ENCODE data around the gene IGF2BP2.

IGF2BP2 gene

DNA sequence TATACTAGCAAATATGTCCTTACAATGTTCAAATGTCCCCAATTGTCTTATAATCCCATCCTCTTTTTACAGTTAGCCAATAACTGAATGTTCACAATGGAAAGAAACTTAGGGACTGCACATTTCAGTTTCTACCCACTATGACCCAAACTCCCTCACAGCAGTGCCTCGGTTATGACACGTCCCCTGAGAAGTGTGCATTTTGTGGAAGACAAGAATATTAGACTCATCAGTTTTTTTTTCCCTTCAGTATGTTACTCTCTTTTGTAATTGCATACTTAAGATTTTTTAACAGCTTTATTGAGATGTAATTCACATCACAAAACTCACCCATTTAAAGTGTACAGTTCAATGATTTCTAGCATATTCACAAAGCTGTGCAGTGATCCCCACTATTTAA lies 64.8 kb downstream of the IGF2BP2 start:
- peaks cover 10% of the 10 kb centered on the region for H3K4me1 ChIP-seq (ENCODE audit: control insufficient read depth, low read depth, low read length)
- H2BK15ac ChIP-seq (replicated peaks; ENCODE audit: low read depth) = no peak overlapping the region
- no peak overlapping the region for H3K4me3 ChIP-seq (ENCODE audit: low read length)
- H3K4me2 ChIP-seq (ENCODE audit: low read length) = no peak overlapping the region
- H3K56ac ChIP-seq (ENCODE audit: low read length) = no peak overlapping the region
- no peaks in the 10 kb centered on the region for H3K27me3 ChIP-seq (ENCODE audit: insufficient read depth, low read length, poor library complexity)
- H3K79me2 ChIP-seq (ENCODE audit: control insufficient read depth, insufficient read depth, low read length) = peaks cover 84% of the 10 kb centered on the region
- peaks cover 34% of the 10 kb centered on the region for H3K79me1 ChIP-seq (ENCODE audit: low read length)
- no peak overlapping the region for H3K4ac ChIP-seq (ENCODE audit: low read depth, low read length)
- H3K36me3 ChIP-seq (ENCODE audit: control insufficient read depth, insufficient read depth, low read length) = no peaks in the 10 kb centered on the region
- H3K9ac ChIP-seq (ENCODE audit: low read length) = no peak overlapping the region
- H3K27ac ChIP-seq (ENCODE audit: low read depth, low read length) = no peak overlapping the region
- no peak overlapping the region for H2AK5ac ChIP-seq (ENCODE audit: low read length)
- H2BK120ac ChIP-seq (ENCODE audit: low read depth, low read length) = no peak overlapping the region
- H3K18ac ChIP-seq (ENCODE audit: low read length) = no peak overlapping the region
- no CpG with 5 or more reads among the region's 2 CpGs for WGBS (ENCODE audit: extremely low coverage, insufficient coverage, low lambda C conversion rate)
- H3K23ac ChIP-seq (ENCODE audit: low read length) = no peak overlapping the region
- H4K5ac ChIP-seq (ENCODE audit: low read length) = no peak overlapping the region
- DNase-seq = no peak
- H2BK5ac ChIP-seq (ENCODE audit: low read length) = no peak overlapping the region
- no peak overlapping the region for H4K8ac ChIP-seq (ENCODE audit: low read depth, low read length)

DNA sequence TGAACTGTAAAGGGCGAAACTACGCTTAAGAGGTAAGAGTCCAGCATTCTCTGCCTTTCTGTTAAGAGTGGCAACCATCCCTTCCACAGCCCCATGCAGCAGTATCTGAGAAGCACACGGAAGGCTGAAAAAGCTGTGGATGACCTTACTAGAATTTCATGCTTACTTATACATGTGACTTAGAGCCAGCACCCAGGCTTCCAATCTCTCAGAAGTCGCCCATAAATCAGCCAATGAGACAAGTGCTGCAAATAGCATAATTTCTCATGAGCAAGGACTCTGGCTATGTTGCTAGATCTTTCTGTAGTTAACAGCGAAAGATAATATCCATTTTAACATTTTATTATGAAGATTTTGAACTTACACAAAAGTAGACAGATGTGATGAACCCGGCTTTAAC lies 65.3 kb downstream of the IGF2BP2 start:
- Histone ChIP-seq H3K4me2 (ENCODE audit: low read length) (no peak overlapping the region), H3K18ac (ENCODE audit: low read length) (no peak overlapping the region), H2BK5ac (ENCODE audit: low read length) (no peak overlapping the region), H2BK15ac (replicated peaks; ENCODE audit: low read depth) (no peak overlapping the region), H3K79me2 (ENCODE audit: control insufficient read depth, insufficient read depth, low read length) (peaks cover 84% of the 10 kb centered on the region), H3K27me3 (ENCODE audit: insufficient read depth, low read length, poor library complexity) (no peaks in the 10 kb centered on the region), H3K36me3 (ENCODE audit: control insufficient read depth, insufficient read depth, low read length) (no peaks in the 10 kb centered on the region), H4K8ac (ENCODE audit: low read depth, low read length) (no peak overlapping the region), H3K4me3 (ENCODE audit: low read length) (no peak overlapping the region), H3K9ac (ENCODE audit: low read length) (no peak overlapping the region), H3K56ac (ENCODE audit: low read length) (peak overlapping the region; percentile 54), H2AK5ac (ENCODE audit: low read length) (no peak overlapping the region), H3K4ac (ENCODE audit: low read depth, low read length) (no peak overlapping the region), H4K5ac (ENCODE audit: low read length) (no peak overlapping the region), H3K23ac (ENCODE audit: low read length) (no peak overlapping the region), H3K4me1 (ENCODE audit: control insufficient read depth, low read depth, low read length) (peaks cover 10% of the 10 kb centered on the region), H3K27ac (ENCODE audit: low read depth, low read length) (no peak overlapping the region), H3K79me1 (ENCODE audit: low read length) (peaks cover 35% of the 10 kb centered on the region), H2BK120ac (ENCODE audit: low read depth, low read length) (no peak overlapping the region)
- DNase-seq = no peak
- WGBS (ENCODE audit: extremely low coverage, insufficient coverage, low lambda C conversion rate) = no CpG with 5 or more reads among the region's 6 CpGs

DNA sequence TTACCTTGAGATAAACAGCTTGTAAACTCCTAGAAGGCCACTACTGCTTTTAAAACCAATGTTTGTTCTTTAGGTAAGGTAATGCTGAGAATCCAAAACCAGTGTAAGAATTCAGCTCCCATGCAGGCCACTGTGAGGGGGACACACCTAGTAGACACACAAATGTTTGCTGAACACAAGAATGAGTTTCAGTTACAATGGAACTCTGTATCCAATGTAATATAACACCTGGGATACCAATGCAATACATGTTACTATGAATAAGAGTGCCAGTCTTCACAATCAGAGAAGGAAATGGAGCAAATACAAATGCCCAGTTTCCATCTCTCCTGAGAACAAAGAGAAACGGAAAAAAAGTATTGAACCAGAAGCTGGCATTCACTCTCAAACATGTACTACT lies 65.9 kb downstream of the IGF2BP2 start:
- Histone ChIP-seq H3K4me2 (ENCODE audit: low read length) (no peak overlapping the region), H4K8ac (ENCODE audit: low read depth, low read length) (no peak overlapping the region), H3K27ac (ENCODE audit: low read depth, low read length) (no peak overlapping the region), H2BK120ac (ENCODE audit: low read depth, low read length) (no peak overlapping the region), H3K36me3 (ENCODE audit: control insufficient read depth, insufficient read depth, low read length) (no peaks in the 10 kb centered on the region), H2BK5ac (ENCODE audit: low read length) (no peak overlapping the region), H3K27me3 (ENCODE audit: insufficient read depth, low read length, poor library complexity) (no peaks in the 10 kb centered on the region), H4K5ac (ENCODE audit: low read length) (no peak overlapping the region), H3K9ac (ENCODE audit: low read length) (no peak overlapping the region), H3K56ac (ENCODE audit: low read length) (no peak overlapping the region), H3K79me2 (ENCODE audit: control insufficient read depth, insufficient read depth, low read length) (peaks cover 85% of the 10 kb centered on the region), H3K18ac (ENCODE audit: low read length) (no peak overlapping the region), H3K23ac (ENCODE audit: low read length) (no peak overlapping the region), H3K79me1 (ENCODE audit: low read length) (peaks cover 38% of the 10 kb centered on the region), H2BK15ac (replicated peaks; ENCODE audit: low read depth) (no peak overlapping the region), H3K4ac (ENCODE audit: low read depth, low read length) (no peak overlapping the region), H2AK5ac (ENCODE audit: low read length) (no peak overlapping the region), H3K4me1 (ENCODE audit: control insufficient read depth, low read depth, low read length) (peaks cover 10% of the 10 kb centered on the region), H3K4me3 (ENCODE audit: low read length) (no peak overlapping the region)
- WGBS (ENCODE audit: extremely low coverage, insufficient coverage, low lambda C conversion rate) = no CpG with 5 or more reads among the region's 1 CpG
- no peak for DNase-seq

DNA sequence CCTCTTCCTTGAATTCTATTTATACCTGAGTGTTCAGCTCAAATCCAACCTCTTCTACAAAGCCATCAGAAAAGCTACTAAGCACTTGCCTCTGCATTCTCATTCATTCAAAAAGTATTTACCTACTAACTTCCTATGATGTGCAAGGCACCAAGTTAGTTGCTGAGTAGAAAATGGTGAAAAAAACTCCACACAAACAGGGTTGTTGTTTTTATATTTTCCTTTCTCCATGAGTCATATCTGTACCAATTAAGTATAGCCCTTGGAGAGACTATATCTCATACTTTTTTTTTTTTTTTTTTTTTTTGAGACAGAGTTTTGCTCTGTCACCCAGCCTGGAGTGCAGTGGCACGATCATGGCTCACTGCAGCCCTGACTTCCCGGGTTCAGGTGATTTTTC lies 67.7 kb downstream of the IGF2BP2 start:
- Histone ChIP-seq H3K18ac (ENCODE audit: low read length) (no peak overlapping the region), H3K27me3 (ENCODE audit: insufficient read depth, low read length, poor library complexity) (no peaks in the 10 kb centered on the region), H3K79me2 (ENCODE audit: control insufficient read depth, insufficient read depth, low read length) (peaks cover 79% of the 10 kb centered on the region), H4K5ac (ENCODE audit: low read length) (no peak overlapping the region), H3K36me3 (ENCODE audit: control insufficient read depth, insufficient read depth, low read length) (no peaks in the 10 kb centered on the region), H3K56ac (ENCODE audit: low read length) (no peak overlapping the region), H2BK15ac (replicated peaks; ENCODE audit: low read depth) (no peak overlapping the region), H3K79me1 (ENCODE audit: low read length) (peaks cover 41% of the 10 kb centered on the region), H2AK5ac (ENCODE audit: low read length) (no peak overlapping the region), H3K4me3 (ENCODE audit: low read length) (no peak overlapping the region), H3K4me2 (ENCODE audit: low read length) (no peak overlapping the region), H2BK120ac (ENCODE audit: low read depth, low read length) (no peak overlapping the region), H3K9ac (ENCODE audit: low read length) (no peak overlapping the region), H3K4ac (ENCODE audit: low read depth, low read length) (no peak overlapping the region), H3K4me1 (ENCODE audit: control insufficient read depth, low read depth, low read length) (peaks cover 9% of the 10 kb centered on the region), H3K27ac (ENCODE audit: low read depth, low read length) (no peak overlapping the region), H2BK5ac (ENCODE audit: low read length) (no peak overlapping the region), H4K8ac (ENCODE audit: low read depth, low read length) (no peak overlapping the region), H3K23ac (ENCODE audit: low read length) (no peak overlapping the region)
- DNase-seq = no peak
- no CpG with 5 or more reads among the region's 2 CpGs for WGBS (ENCODE audit: extremely low coverage, insufficient coverage, low lambda C conversion rate)

DNA sequence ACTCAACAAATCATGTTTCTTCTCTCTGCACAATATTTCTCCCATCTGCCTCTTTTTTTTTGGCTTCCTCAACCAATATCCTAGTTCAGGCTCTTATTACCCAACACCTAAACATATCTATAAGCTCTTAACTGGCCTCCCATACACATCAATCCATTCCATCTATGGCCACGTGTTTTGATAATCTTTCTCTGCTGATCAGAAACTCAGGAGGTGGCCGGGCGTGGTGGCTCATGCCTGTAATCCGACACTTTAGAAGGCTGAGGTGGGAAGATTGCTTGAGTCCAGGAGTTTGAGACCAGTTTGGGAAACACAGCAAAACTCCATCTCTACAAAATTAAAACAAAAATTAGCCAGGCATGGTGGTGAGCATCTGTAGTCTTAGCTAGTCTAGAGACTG lies 68.4 kb downstream of the IGF2BP2 start:
- H4K5ac ChIP-seq (ENCODE audit: low read length) = no peak overlapping the region
- no peak overlapping the region for H2BK15ac ChIP-seq (replicated peaks; ENCODE audit: low read depth)
- no peak overlapping the region for H3K4me3 ChIP-seq (ENCODE audit: low read length)
- H2BK5ac ChIP-seq (ENCODE audit: low read length) = no peak overlapping the region
- no peak overlapping the region for H3K9ac ChIP-seq (ENCODE audit: low read length)
- no peak overlapping the region for H3K4ac ChIP-seq (ENCODE audit: low read depth, low read length)
- H3K18ac ChIP-seq (ENCODE audit: low read length) = no peak overlapping the region
- no peak overlapping the region for H3K56ac ChIP-seq (ENCODE audit: low read length)
- H4K8ac ChIP-seq (ENCODE audit: low read depth, low read length) = no peak overlapping the region
- peaks cover 41% of the 10 kb centered on the region for H3K79me1 ChIP-seq (ENCODE audit: low read length)
- no peak overlapping the region for H3K27ac ChIP-seq (ENCODE audit: low read depth, low read length)
- H2BK120ac ChIP-seq (ENCODE audit: low read depth, low read length) = no peak overlapping the region
- H2AK5ac ChIP-seq (ENCODE audit: low read length) = no peak overlapping the region
- H3K27me3 ChIP-seq (ENCODE audit: insufficient read depth, low read length, poor library complexity) = no peaks in the 10 kb centered on the region
- no peak for DNase-seq
- no peak overlapping the region for H3K23ac ChIP-seq (ENCODE audit: low read length)
- peaks cover 9% of the 10 kb centered on the region for H3K4me1 ChIP-seq (ENCODE audit: control insufficient read depth, low read depth, low read length)
- no peaks in the 10 kb centered on the region for H3K36me3 ChIP-seq (ENCODE audit: control insufficient read depth, insufficient read depth, low read length)
- WGBS (ENCODE audit: extremely low coverage, insufficient coverage, low lambda C conversion rate) = no CpG with 5 or more reads among the region's 4 CpGs
- H3K4me2 ChIP-seq (ENCODE audit: low read length) = no peak overlapping the region
- H3K79me2 ChIP-seq (ENCODE audit: control insufficient read depth, insufficient read depth, low read length) = peaks cover 74% of the 10 kb centered on the region

DNA sequence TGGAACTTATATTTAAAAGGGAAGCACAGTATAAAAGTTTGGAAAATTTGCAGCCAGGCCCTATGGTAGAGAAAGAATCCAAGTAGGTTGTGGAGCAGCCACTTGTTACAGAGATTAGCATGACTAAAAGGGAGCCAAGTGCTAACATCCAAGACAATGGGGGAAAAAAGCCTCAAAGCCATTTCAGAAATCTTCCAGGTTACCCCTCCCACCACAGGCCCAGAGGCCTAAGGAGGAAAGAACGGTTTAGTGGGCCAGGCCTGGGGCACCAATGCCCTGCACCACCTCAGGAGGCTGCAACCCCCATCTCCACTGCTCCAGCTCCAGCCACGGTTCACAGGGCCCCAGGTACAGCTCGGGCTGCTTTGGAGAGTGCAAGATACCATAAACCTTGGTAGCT lies 69.9 kb downstream of the IGF2BP2 start:
- Histone ChIP-seq H3K4me3 (ENCODE audit: low read length) (no peak overlapping the region), H2BK120ac (ENCODE audit: low read depth, low read length) (no peak overlapping the region), H3K4me1 (ENCODE audit: control insufficient read depth, low read depth, low read length) (peaks cover 16% of the 10 kb centered on the region), H3K27ac (ENCODE audit: low read depth, low read length) (no peak overlapping the region), H2AK5ac (ENCODE audit: low read length) (no peak overlapping the region), H3K4ac (ENCODE audit: low read depth, low read length) (no peak overlapping the region), H3K9ac (ENCODE audit: low read length) (no peak overlapping the region), H3K18ac (ENCODE audit: low read length) (no peak overlapping the region), H2BK5ac (ENCODE audit: low read length) (no peak overlapping the region), H3K36me3 (ENCODE audit: control insufficient read depth, insufficient read depth, low read length) (no peaks in the 10 kb centered on the region), H2BK15ac (replicated peaks; ENCODE audit: low read depth) (no peak overlapping the region), H3K27me3 (ENCODE audit: insufficient read depth, low read length, poor library complexity) (no peaks in the 10 kb centered on the region), H4K5ac (ENCODE audit: low read length) (no peak overlapping the region), H3K79me1 (ENCODE audit: low read length) (peaks cover 33% of the 10 kb centered on the region), H3K79me2 (ENCODE audit: control insufficient read depth, insufficient read depth, low read length) (peaks cover 63% of the 10 kb centered on the region), H3K56ac (ENCODE audit: low read length) (no peak overlapping the region), H3K23ac (ENCODE audit: low read length) (no peak overlapping the region), H3K4me2 (ENCODE audit: low read length) (no peak overlapping the region), H4K8ac (ENCODE audit: low read depth, low read length) (no peak overlapping the region)
- WGBS (ENCODE audit: extremely low coverage, insufficient coverage, low lambda C conversion rate) = no CpG with 5 or more reads among the region's 3 CpGs
- DNase-seq = peak; percentile 48
